Spleen (tissue), 13 donors: ENCODE data around the gene PPIAL4G. TPM values are rescaled to one million over a fixed set of nuclear protein-coding genes. Genes with fewer than 3 reads are reported as not detected.
"Not testable (repeated sequence)": the region's sequence is repeated elsewhere in the genome, so short reads cannot be mapped to it uniquely, and the experiment has no call there.

Experiments used
- DNase-seq: peaks from one replicate; pipeline ENCODE4 v3.0.0-alpha.2; 2020
- H3K27ac ChIP-seq, 8 donors: fragments of 200-600 bp; sonication (generic) in 7 of 8; 1 replicate in 4 of 8; 2 replicates in 4 of 8; pipeline versions ENCODE4 v1.5.0 to v1.8.0; 2016 to 2021; ENCODE audit warnings: inconsistent platforms in 4 of 8, mild to moderate bottlenecking in 4 of 8, moderate library complexity in 1 of 8
- H3K27me3 ChIP-seq, 7 donors: fragments of 200-600 bp; sonication (generic) in 6 of 7; replicated peaks in 1 of 7; 1 replicate in 4 of 7; 2 replicates in 3 of 7; pipeline versions ENCODE4 v1.5.0 to v1.8.0; 2016 to 2021; ENCODE audit warnings: inconsistent platforms in 3 of 7, mild to moderate bottlenecking in 1 of 7
- H3K36me3 ChIP-seq, 6 donors: fragments of 200-600 bp; sonication (generic) in 5 of 6; 1 replicate in 4 of 6; 2 replicates in 2 of 6; pipeline versions ENCODE4 v1.5.0 to v1.8.0; 2016 to 2021; ENCODE audit warnings: inconsistent platforms in 2 of 6
- H3K4me1 ChIP-seq, 6 donors: fragments of 200-600 bp; sonication (generic) in 5 of 6; 1 replicate in 3 of 6; 2 replicates in 3 of 6; pipeline versions ENCODE4 v1.5.0 to v1.8.0; 2016 to 2021; ENCODE audit warnings: inconsistent platforms in 3 of 6
- H3K4me3 ChIP-seq, 8 donors: fragments of 200-600 bp; sonication (generic) in 7 of 8; 1 replicate in 4 of 8; 2 replicates in 4 of 8; pipeline versions ENCODE4 v1.5.0 to v1.8.0; 2016 to 2021; ENCODE audit warnings: inconsistent platforms in 4 of 8, mild to moderate bottlenecking in 4 of 8, moderate library complexity in 2 of 8
- H3K9me3 ChIP-seq, 8 donors: fragments of 200-600 bp; sonication (generic) in 7 of 8; 1 replicate in 4 of 8; 2 replicates in 4 of 8; pipeline versions ENCODE4 v1.5.0 to v1.8.0; 2016 to 2021; ENCODE audit warnings: inconsistent platforms in 4 of 8
- CTCF ChIP-seq, 11 experiments: fragments of 200-600 bp in 7 of 11; fragments of 450-650 bp in 4 of 11; sonication (generic) in 4 of 11; IDR thresholded peaks in 8 of 11; conservative IDR thresholded peaks in 3 of 11; 1 replicate in 7 of 11; 2 replicates in 4 of 11; pipeline versions ENCODE4 v1.4.0 to v1.8.0; 2016 to 2021; ENCODE audit warnings: antibody characterized with exemption in 11 of 11, inconsistent platforms in 4 of 11, mild to moderate bottlenecking in 1 of 11
- POLR2AphosphoS5 ChIP-seq, 3 donors: sonication (generic); formaldehyde crosslinking; IDR thresholded peaks; one replicate each; pipeline ENCODE4 v1.5.1; 2017; ENCODE audit warnings: antibody characterized with exemption in 3 of 3
- WGBS, 5 donors: extraction: QIAGEN DNeasy Blood & Tissue Kit in 3 of 5; methylation state at CpG; one replicate each; pipeline versions ENCODE4 v1.1.5 to v1.1.7; 2013 to 2018; 5-methylcytosine and 5-hydroxymethylcytosine counted together
- intact Hi-C: fragments of 100-400 bp; cut with DNase I; formaldehyde crosslinking; loops from one replicate; pipeline ENCODE4 v1.15.0; 2023; ENCODE audit warnings: low total_unique reads
- long read RNA-seq, 2 donors: transcript quantifications; one replicate each; lab custom pipeline, GENCODE V29; 2026
- polyA plus RNA-seq, 3 donors: library from polyadenylated mRNA; stranded (reverse); fragments of 200-250 nt; gene quantifications; one replicate each; pipeline ENCODE4 v1.2.1, GENCODE V29; 2013
- total RNA-seq, 7 donors: library from RNA; depleted of rRNA in 3 of 7; stranded (reverse); fragments of >200 nt in 3 of 7; fragmentation: NEBNext Ultra II Directional in 4 of 7; extraction: Animal tissue kit (Norgen Biotek cat#: 25700) in 4 of 7; gene quantifications; one replicate each; pipeline versions ENCODE4 v1.1.0 to v1.2.1, GENCODE V29; 2016 to 2021
- donor health status: healthy with polysubstance abuse.
- donor health status: DM: no; HTN: no; CAD: no; lungs with moderate emphysema.
- donor health status: DM: no; HTN: no; CAD: no.
- donor health status: Bipolar disorder and iron deficiency.
- donor health status: healthy.
- donor health status: DM: no; HTN: no; CAD: no.
- donor health status: DM: yes; HTN: yes; CAD: no.

The PPIAL4G gene
- total RNA-seq: 1 to 10 TPM in 1 of 7 donors, under 1 TPM in 6; 0.39 to 1.1 (median 0.79) TPM
- under 1 TPM; 0.02 to 0.06 (median 0.02) TPM for polyA plus RNA-seq
- long read RNA-seq, donor 1: 0 reads
- long read RNA-seq, donor 2: 0 reads

DNA sequence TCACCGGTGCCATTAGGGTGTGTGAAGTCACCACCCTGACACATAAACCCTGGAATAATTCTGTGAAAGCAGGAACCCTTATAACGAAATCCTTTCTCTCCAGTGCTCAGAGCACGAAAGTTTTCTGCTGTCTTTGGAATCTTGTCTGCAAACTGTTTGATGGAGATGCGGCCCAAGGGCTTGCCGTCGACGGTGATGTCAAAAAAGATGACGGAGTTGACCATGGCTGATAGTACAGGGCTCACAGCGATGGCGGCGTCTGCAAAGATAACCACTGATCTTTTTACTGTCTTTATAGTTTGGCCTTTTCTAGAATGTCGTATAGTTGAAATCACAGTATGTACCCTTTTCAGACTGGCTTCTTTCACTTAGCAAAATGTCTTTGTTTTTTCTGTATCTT is at the start of gene PPIAL4G:
PPIAL4G (minus strand) TSS at position 274 of the 400 bp plus-strand sequence; CDS start at position 224, 50 bp downstream.
- intact Hi-C loops, DNase-seq, H3K27me3 ChIP-seq, H3K4me1 ChIP-seq, H3K4me3 ChIP-seq, H3K9me3 ChIP-seq, H3K27ac ChIP-seq, H3K36me3 ChIP-seq: not testable (repeated sequence)
- WGBS, 5 donors: 79 to 98% (median 92%) methylated on average over 11 to 12 of the region's 12 CpGs

- H3K27ac ChIP-seq, H3K4me3 ChIP-seq, DNase-seq, intact Hi-C loops, H3K9me3 ChIP-seq, H3K4me1 ChIP-seq, H3K27me3 ChIP-seq: not testable (repeated sequence)
- 84 to 94% (median 84%) methylated on average over 2 to 3 of the region's 4 CpGs; no CpG with 5 or more reads in 1 of the 5 donors for WGBS, 5 donors
- H3K36me3 ChIP-seq: peaks cover 0 to 15% (median 5%) of the 10 kb centered on the region in 6 donors
Measured at GRCh38 chr1:148532158-148532557, 49.1 kb upstream of the PPIAL4G start.

GRCh38 chr1:148529101-148529567 is 46.0 kb upstream of the PPIAL4G start:
- H3K9me3 ChIP-seq, H3K4me1 ChIP-seq, H3K36me3 ChIP-seq, intact Hi-C loops, H3K27me3 ChIP-seq: not testable (repeated sequence)
- 4 to 17% (median 11%) methylated on average over 6 to 25 of the region's 25 CpGs for WGBS, 5 donors
- H3K4me3 ChIP-seq: peak overlapping the region; percentile 8 to 65 (median 30)
- peak overlapping the region in 7 of 8 donors; percentile 32 to 79 (median 48) for H3K27ac ChIP-seq
- peak; percentile 77 for DNase-seq
- peak; percentile 34 to 56 (median 39) for TF ChIP-seq POLR2AphosphoS5 (IDR thresholded peaks at IDR 0.05)

DNA sequence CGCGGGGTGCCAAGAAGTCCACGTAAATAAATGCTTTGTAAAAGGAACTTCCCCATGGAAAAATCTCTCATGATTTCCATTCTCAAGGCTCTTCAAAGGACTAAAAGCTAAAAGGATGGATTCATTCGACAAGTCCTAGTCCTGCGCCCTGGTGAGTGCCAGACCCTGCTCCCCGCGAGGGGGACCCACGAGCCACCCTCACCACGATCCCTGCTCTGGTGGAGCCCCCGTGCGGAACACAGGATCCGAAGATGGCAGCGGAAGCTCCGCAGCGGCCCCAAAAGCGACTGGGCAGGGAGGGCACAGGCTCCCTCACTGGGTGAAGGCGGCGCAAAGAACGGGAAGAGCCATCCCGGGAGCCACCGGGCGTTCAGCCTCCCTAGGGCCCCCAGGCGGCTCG is 45.5 kb upstream of the PPIAL4G start:
- H3K27ac ChIP-seq: peak overlapping the region in 6 of 8 donors; percentile 41 to 79 (median 56)
- peak in 4 of 11 experiments; percentile 24 to 38 (median 26) for TF ChIP-seq CTCF (IDR thresholded peaks at IDR 0.05 in 8 of 11, conservative IDR thresholded peaks at IDR 0.05 in 3 of 11)
- H3K27me3 ChIP-seq, intact Hi-C loops, DNase-seq, H3K9me3 ChIP-seq, H3K36me3 ChIP-seq, H3K4me1 ChIP-seq: not testable (repeated sequence)
- 0 to 3% (median 0%) methylated on average over 3 to 5 of the region's 24 CpGs; no CpG with 5 or more reads in 2 of the 5 donors for WGBS, 5 donors
- peak overlapping the region in 5 of 8 donors; percentile 26 to 65 (median 35) for H3K4me3 ChIP-seq

- intact Hi-C loops, H3K36me3 ChIP-seq, H3K9me3 ChIP-seq, DNase-seq, H3K4me3 ChIP-seq, H3K4me1 ChIP-seq, H3K27me3 ChIP-seq: not testable (repeated sequence)
- H3K27ac ChIP-seq: peak overlapping the region in 1 of 8 donors; percentile 65
- WGBS, 5 donors: 40 to 63% (median 52%) methylated on average over 2 of the region's 2 CpGs
Measured at GRCh38 chr1:148526587-148526986, 43.5 kb upstream of the PPIAL4G start.

DNA sequence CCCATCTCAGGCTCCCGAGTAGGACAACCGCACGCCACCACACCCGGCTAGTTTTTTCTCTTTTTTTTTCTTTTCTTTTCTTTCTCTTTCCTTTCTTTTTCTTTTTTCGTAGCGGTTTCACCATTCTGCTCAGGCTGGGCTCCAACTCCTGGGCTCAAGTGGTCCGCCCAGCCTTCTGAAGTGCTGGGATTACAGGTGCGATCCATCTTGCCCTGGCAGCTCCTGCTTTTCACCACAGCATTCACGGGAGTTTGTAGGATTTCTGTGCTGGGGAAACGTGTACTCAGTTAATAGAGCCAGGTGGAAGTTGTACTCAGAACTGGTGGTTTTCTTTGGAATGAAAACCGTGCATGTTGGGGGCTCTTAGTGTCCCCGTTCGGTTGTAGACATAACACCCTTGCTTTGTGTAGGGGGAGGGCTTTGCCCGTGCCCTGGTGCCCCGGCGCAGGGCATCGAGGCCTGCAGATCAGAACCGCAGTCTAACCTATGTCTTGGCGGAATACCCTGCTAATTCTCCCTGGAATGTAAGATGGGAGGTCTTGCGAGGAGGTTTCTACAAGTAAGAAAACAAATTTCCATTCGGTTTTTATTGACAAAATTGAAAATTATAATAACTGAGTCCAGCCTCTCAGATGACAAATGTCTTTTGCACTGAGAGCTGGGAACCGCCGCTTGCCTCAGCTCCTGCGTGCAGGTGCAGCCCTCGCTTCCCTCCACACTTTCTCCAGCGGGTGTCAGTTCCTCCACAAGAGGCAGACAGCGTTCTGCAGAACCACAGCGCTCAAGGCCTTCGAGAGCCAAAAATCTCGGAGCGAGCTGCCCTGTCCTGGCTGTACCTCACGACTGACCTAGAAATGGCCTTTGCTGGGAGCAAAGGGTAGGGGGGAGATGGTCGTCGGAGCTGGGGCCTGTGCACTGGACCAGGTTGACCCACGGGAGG is 40.4 kb upstream of the PPIAL4G start:
- intact Hi-C loops, H3K36me3 ChIP-seq, H3K4me1 ChIP-seq, H3K27me3 ChIP-seq, DNase-seq, H3K9me3 ChIP-seq: not testable (repeated sequence)
- peak overlapping the region in 6 of 8 donors; percentile 78 to 88 (median 82) for H3K27ac ChIP-seq
- peak overlapping the region in 5 of 8 donors; percentile 20 to 69 (median 37) for H3K4me3 ChIP-seq
- 9 to 29% (median 23%) methylated on average over 6 to 20 of the region's 35 CpGs for WGBS, 5 donors
